Endometrium (tissue), 2 donors: ENCODE data around the gene VAV3.
"Not testable (repeated sequence)": the region's sequence is repeated elsewhere in the genome, so short reads cannot be mapped to it uniquely, and the experiment has no call there.

Experiments used
- FAIRE-seq: peaks from 2 replicates; lab custom pipeline; 2012; peaks lifted over from hg19 to GRCh38; lab: Jason Lieb, UNC
- donor health status: control.
- donor health status: control.

Gene VAV3

DNA sequence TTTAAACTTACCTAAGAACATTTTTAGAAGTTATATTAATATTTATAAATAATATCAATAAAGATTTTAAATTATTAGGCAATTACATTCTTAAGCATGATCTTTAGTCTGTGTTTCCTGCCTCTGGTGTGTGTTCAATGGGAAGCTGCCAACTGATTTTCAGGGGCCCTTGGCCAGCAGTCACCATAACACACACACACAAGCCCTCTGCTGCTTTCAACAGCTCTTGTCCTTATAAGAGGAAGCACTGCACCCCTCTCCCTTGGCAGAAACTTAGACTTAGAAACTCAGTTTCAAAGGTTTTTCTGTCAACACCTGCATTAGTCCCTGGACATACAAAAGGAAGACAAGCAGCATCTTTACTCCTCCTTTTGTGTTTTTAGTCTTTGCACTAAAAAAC, 81.4 kb downstream of the VAV3 start:
- FAIRE-seq: no peak

DNA sequence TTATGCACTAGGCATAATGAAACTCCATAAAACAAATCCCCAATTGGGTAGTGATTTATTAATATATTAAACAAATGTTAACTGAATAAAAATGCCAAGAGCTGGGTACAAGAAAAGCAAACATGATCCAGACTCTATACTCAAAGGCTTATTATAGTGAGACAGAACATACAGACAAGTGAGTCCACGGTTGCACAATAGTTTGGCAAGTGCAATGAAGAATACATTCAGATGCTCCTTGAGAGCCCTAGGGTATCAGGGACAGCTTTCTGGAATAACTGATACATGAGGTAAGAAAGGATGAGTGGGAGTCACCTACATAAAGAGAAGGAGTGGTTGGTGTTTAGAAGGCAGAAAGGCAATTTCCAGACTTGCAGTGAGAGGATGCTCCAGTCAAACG, 85.1 kb downstream of the VAV3 start:
- FAIRE-seq: no peak

DNA sequence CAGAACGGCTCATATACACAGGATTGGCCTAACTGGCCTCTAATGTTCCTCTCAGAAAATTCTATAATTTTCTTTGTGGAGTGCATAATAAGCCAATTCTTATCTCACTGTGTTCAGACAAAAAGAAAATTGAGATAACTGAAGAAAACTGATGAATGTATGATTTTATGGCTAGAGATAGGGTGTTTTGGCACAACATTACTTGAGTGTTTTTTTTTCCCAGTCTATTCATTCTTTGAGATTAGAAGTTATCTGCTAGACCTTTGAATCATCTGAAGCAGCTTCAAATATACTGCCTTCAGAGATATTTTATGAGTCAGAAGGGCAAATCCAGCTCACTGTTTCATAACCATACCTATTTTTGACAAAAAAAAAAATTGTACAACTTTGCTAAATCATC, 85.6 kb downstream of the VAV3 start:
- FAIRE-seq: no peak

DNA sequence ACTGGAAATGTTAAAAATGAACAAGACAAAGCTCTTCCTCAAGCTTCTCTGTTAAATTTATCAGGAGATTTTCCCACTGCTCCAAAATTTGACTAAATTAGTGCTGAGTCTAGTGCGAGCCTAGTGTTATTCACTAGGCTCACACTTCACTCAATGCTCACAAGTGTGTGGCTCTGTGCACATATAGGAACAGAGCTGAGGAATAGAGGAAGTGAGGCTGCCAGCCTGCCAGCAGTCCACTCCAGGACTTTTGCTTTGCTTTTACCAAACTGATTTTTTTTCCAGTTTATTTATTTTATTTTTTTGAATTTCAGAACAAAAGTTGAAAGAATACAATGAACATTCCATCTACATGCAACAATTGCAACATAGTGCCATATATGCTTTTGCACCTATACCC, 87.2 kb downstream of the VAV3 start:
- FAIRE-seq: no peak

DNA sequence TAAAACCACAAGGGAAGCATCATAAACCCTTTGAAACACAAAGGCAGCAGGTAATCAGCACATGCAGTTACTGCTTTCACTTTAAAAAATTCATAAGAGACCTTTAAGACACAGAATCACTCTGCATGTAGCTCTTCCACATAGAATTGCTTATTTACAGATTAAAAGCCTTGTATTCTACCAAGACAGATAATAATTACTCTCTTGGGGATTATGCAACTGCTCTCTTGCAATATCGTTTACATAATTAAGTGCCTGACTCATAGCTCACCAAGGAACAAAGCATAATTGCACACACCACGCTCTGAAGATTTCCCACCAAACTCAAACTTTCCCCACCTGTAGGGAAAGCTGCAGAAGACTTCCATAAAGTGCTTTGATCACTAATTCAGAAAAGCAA, 87.9 kb downstream of the VAV3 start:
- FAIRE-seq: no peak

DNA sequence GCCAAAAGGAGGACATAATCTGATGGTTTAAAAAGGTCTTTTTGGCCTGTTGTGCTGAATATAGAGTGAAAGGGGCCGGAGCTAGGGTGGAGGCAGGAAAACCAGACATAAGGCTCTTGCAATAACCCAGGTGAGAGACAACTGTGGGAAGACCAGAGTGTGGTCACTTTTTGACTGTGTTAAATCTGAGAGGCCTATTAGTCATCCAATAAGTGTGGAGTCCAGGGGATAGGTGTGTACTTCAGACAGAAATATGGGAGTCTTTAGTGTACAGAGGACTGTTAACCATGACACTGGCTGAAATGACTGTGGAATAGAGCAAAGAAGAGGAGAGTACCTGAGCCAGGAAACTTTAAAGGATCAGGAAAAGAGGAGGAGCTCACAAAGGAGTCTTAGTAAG, 89.3 kb downstream of the VAV3 start:
- no peak for FAIRE-seq

DNA sequence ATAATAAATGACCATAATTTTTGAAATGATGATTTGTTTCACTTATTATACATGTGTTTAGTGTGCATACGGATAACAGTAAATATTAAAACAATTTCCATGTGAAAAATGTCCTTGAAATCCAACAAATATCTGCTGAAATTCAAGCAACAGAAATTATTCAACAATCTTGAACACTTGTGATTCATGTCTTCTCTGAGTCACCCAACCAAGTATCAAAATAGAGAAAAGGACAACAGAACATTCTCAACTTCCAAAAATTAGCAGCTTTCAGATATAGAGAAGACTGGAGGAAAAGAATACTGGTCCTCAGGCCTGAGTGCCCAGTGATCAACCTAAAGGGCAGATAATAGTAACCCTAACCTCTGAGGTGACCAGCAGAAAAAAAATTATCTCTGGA, 90.8 kb downstream of the VAV3 start:
- FAIRE-seq: no peak

DNA sequence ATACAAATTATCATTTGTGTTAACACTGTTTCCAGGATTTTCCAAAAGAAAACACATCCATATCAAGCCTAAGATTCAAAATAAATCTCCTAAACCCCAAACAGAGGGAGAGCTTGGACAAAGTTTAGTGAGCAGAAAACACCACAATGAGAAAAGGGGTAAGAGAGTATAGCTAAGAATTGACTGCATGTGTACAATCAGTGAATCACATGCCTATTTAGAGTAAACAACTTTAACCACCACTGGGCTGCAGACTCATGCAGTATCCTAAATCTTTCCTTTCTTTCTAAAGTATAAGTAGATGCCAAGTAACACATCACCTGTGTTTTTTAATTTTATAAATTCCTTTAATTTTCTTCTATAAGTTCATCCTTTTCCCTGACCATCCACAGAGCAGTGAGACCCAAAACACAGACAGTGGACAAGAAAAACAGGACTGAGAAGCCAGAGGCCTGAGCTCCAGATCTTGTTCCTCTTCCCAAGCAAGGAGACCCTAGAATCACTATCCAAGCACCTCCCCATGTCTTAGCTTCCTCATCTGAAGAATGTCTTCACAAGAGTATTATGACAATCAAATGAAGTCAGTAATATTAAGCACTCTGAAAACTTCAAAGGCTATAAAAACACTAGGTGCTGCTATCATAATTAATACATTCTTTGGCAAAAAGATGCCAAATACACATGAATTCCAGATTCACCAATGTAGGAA, 93.1 kb downstream of the VAV3 start:
- FAIRE-seq: no peak

DNA sequence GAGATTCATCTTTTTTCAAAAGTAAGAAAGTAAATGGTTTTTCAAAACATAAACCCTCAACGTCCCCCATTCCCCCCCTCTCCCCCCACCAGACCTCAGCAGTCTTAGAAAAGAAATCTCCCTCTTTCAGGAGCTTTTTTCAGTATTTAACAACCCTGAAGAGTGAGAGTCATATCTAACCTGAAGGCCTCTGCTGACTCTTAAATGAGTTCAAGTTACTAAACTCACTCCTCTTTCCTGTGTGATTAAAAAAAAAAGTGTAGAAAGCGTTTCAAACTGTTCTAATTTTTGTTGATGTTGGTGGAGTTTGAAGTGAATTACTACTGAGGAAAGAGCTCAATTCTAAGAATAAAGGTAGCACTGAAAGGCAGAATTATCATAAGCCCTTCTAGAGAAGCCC, 93.7 kb downstream of the VAV3 start:
- FAIRE-seq: no peak

DNA sequence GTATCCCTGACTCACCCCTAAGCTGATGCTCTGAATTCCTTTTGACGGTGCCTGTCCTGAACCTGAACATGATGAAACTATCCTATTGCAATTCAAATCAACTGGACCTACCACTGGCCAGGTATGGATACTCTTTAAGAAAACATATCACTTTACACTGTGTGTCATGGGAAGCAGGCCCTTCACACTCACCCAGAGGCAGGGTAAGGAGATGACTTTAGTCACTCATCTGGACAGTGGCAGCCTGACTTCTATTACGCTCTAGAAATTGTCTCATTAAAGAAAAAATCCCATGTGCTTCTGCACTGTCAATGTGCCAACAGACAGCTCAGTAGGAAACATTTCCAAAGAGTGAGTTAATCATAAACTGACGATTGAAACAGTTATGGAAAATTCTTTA, 94.3 kb downstream of the VAV3 start:
- no peak for FAIRE-seq

DNA sequence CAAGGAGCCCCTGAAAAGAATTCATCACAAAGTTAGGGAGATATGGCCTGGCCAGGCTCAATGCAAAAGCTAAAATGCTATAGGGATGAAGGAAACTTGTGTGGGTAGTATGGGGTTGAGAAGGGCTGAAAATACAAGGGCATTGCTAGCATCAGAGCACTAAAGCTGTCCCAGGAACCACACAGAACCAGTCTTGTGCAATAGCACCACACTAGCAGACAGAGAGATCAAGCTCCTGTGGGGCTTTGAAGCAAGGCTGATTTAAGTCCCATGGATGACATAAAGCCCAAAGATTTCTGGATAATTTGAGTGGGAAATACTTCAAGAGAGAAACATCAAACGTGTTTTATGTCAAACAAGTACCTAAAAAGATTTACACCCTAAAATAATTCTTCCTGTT, 97.1 kb downstream of the VAV3 start:
- FAIRE-seq: no peak

DNA sequence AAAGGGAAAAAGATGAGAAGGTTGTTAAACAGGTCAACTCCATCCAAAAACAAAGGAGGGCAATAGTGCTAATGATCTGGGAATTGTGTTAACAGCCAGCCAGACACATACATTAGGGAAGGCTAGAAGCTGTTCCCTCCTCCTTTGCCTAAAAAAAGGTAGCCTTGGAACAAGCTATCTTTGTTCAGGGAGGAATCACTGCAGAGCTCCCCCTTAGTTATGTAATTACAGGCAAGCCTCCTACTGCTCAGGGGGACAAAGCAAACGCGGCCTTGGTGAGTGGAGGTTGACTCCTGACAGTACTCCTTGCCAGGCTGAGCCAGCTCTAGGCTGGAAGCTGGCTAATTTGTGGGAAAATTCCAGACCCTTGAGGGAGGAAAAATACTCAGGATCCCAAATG, 97.6 kb downstream of the VAV3 start:
- FAIRE-seq: no peak

DNA sequence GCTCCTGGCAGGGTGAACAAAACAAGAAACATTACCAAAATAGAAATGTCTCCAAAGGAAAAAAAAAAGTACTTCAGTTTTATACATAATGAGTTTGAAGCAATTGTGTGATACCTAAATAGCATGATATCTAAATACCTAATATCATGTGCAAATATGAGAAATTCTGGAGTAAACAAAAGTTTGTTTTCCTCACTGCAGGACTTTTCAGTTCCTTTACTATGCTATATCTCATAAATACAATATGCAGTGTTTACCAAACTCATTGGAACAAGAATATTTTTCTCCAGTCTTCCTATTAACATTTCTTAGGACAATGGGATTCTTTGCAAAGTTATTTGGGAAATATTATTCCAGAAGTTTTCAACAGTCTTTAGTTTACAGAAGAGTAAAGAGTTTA, 98.1 kb downstream of the VAV3 start:
- FAIRE-seq: no peak

DNA sequence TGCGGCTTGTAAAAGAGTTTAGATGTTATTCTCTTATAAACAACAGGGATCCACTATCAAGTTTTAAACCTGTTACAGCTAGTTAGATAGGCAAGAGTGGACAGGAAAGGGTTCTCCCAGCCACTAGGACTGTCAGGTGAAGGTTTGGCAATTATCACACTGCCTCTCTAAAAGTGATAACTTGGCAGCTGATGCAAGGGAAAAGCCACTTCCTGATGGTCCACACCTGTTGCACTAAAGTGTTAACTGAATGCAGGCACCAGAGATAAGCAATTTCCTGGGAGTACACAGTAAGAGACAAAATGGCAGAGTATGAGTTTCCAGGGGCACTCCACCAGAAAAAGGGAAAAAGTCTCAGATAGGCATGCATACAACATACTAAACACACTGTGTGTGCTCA, 99.4 kb downstream of the VAV3 start:
- FAIRE-seq: no peak

DNA sequence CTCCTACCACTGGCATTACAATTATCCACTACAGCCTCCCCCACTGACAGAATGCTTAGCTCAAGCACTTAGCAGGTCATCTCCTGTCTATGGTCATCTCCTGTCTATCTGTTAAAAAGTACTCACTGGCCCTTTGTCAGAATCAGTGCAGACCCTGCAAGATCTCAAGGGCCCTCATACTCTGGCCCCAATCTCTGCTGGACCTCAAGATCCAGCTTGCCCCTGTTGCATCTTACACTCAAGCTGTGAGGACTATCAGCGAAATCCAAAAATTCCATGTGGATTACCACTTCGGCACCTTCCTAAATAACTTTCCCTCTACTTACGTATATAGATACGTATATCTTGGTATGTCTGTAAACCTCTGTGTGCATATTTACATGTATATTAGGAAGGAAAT, 101.6 kb downstream of the VAV3 start:
- FAIRE-seq: no peak

DNA sequence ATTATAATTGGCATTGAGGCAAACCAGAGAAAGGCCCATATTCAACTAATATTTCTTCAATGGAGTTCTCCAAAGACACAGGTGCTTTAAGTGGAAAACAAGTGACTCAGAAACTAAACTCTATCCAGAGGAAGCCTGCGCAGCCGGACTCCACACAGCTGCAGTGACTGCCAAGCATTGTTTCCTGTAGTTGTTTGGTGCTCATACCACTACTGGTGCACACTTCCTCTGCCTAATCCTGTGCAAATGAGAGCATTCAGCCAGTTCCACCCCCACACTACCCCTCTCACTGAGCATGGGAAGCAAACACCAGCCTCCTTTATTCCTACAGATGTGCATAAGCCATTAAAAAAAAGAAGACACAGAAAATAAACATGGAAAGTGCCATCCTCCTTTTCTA, 102.9 kb downstream of the VAV3 start:
- no peak for FAIRE-seq

DNA sequence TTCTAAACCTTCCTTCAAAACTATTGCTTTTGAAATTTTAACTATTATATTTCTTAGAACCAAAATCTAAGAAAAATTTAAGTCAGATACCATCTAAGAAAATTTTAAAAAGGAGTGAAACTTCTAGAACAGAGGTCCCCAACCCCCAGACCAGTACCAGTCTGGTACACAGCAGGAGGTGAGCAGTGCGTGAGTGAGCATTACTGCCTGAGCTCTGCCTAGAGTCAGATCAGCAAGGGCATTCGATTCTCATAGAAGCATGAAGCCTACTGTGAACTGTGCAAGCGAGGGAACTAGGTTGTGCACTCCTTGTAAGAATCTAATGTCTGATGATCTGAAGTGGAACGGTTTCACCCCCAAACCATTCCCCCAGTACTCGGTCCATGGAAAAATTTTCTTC, 106.7 kb downstream of the VAV3 start:
- FAIRE-seq: no peak

DNA sequence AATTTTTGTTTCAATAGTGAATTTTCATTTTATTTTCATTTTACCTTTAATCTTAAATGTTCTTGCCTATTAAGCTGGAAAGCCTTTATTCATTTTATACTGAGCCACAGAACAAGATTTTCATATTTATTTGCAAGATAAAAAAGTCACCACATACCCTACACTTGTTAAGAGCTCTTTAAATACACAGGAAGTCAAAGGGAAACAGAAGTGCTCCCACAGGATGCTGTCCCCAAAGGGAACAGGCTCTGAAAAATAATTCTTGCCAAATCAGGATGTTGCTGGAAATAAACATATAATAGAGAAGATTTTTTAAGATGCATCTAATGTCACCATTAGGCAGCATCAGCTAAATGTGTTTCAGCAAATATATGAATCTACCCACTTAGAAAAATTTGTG, 113.6 kb downstream of the VAV3 start:
- FAIRE-seq: no peak

DNA sequence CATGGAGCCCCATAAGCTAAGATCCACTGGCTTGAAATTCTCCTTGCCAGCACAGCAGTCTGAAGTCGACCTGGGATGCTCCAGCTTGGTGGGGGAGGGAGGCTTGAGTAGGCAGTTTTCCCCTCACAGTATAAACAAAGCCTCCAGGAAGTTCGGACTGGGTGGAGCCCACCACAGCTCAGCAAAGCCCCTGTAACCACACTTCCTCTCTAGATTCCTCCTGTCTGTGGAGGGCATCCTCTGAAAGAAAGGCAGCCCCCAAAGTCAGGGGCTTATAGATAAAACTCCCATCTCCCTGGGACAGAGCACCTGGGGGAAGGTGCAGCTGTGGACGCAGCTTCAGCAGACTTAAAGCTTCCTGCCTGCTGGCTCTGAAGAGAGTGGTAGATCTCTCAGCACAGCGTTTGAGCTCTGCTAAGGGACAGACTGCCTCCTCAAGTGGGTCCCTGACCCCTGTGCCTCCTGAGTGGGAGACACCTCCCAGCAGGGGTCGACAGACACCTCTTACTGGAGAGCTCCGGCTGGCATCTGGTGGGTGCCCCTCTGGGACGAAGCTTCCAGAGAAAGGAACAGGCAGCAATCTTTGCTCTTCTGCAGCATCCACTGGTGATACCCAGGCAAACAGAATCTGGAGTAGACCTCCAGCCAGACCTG, 120.3 kb downstream of the VAV3 start:
- FAIRE-seq: not testable (repeated sequence)

DNA sequence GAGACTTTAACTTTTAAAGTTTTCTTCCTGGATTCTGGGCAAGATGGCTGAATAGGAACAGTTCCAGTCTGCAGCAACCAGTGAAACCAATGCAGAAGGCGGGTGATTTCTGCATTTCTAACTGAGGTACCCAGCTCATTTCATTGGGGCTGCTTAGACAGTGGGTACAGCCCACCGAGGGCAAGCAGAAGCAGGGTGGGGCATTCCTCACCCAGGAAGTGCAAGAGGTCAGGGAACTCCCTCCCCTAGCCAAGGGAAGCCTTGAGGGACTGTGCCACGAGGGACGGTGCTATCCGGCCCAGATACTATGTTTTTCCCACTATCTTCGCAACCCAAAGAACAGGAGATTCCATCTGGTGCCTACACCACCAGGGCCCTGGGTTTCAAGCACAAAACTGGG, 121.0 kb downstream of the VAV3 start:
- no peak for FAIRE-seq

DNA sequence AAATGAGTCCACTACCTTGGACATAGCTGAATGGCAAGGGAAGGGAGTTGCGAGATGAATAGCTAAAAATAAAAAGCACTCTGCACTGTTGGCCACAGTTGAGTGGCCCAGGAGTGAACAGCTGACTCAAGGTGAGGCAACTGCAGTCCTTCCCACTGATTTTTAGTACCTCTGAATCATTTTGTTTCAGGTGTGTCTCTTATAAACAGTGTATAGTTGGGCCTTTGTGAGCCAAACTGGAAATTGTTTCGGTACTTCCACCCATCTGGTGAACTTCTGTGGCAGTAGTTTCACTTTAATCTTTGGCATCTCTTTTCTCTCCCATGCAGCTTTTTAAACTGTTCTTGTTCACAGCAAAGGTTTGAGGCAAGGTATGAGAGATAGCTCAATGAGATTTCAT, 122.7 kb downstream of the VAV3 start:
- no peak for FAIRE-seq

DNA sequence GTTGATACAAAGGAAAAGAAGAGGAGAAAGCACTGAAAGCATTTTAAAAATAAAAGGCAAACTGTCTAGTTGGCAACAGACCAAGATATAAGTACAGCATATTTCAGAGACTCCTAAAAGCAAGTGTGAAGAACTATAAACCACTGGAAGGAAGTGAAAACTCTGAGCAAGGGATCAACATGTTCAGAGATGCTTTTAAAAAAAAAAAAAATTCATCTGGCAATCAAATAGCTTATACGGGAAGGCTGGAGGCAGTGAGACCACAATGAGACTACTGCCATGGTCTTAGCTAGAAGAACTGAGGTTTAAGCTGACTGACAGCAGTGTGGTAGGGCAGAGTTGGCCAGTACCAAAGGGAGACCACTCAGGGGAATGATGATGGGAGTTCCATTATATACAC, 124.3 kb downstream of the VAV3 start:
- no peak for FAIRE-seq

DNA sequence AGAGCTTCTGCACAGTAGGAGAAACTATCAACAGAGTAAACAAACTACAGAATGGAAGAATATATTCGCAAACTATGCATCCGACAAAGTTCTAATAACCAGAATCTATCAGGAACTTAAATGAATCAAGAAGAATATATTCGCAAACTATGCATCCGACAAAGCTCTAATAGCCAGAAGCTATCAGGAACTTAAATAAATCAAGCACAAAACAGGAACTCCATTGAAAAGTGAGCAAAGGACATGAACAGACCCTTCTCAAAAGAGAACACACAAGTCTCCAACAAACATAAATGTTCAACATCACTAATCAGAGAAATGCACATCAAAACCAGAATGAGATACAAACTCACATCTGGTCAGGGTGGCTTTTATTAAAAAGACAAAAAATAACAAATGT, 126.9 kb downstream of the VAV3 start:
- no peak for FAIRE-seq

DNA sequence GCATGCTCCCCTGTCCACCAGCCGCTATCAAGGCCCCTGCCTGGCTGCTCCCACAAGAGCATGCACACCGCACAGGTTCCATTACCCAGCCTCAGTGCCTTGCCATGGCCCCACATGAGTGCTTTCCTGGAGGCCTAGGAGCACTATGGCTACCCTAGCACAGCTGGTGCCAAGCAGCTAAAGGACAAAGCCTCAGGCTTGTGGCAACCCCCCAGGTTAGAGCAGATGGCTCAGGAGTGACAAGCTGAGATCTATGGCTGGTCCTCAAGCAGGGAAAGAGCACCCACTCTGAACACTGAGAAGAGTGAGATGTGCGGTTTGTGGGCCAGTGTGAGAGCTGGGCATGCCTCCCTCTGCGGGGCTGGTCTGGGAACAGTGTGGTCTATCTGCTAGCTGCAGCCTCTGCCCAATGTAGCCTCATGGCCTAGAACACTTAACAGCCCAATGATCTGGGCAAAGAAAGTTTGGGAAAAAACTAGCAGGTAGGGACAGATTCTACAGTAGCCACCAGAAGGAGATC, 129.8 kb downstream of the VAV3 start:
- FAIRE-seq: no peak
